Middle frontal gyrus (tissue), 1 donor: ENCODE results near the gene AIPL1.

Experiments used
- DNase-seq: peaks from one replicate; pipeline ENCODE4 v3.0.0-alpha.2; 2015; ENCODE audit warnings: low spot score; ENCODE audit errors: extremely low spot score

The AIPL1 gene

GRCh38 chr17:6449307-6449706 is 14.4 kb upstream of the AIPL1 start:
- DNase-seq: no peak

GRCh38 chr17:6448473-6448872 is 13.6 kb upstream of the AIPL1 start:
- DNase-seq: no peak

DNA sequence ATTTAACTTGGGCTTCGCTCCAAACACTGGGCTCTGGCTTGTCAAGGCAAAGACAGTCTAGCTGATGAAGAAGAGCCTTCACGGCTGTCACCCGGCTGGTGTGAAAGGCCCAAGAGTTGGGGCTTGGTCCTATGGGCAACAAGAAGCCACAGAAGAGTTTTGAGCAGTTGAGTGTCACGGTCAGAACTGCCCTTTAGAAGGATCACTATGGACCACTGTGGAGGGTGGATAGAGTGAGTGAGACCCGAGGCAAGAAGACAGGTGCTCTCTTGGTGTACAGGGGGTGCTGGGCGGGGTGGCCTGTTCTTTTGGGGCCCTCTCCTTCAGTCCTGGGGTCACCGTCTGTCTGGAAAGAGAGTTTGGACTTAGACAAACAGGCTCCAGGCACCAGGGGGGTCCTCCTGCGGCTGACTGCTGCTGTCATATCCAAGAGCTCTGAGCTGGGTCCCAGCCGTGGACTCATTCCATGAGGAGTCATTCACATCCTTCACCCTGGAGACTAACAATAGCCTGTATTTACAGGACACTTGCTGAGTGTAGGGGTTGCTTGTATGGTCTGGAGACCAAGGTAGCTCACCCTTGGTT is 11.7 kb upstream of the AIPL1 start:
- no peak for DNase-seq

DNA sequence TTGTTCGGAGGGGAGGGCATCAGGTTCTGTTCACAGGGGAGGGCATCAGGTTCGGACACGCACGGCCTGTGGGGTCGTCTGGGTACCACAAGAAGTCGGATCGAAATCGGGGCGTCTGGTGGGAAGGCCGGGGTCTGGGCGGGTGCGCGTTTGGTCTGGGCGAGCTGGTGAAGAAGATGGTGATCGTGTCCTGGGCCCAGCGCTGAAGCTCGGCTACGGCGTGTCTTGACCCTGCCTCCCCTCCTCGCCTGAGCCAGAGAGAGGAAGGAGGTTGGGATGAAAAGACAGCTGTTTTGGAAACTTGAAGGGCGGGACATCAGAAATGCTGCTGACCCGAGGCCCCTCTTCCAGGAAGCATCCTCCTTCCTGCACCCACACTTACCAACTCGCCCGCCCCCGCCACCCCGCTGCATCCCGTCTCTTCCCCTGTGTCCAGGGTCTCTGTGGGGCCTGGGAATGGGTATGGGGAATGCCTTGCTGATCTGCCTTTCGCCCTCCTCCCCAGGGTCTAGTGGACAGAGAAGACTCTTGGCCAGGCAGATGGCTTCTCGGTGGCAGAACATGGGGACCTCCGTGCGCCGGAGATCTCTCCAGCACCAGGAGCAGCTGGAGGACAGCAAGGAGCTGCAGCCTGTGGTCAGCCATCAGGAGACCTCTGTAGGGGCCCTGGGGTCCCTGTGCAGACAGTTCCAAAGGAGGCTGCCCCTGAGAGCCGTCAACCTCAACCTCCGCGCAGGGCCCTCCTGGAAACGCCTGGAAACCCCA is 9.8 kb upstream of the AIPL1 start:
- no peak for DNase-seq

GRCh38 chr17:6443692-6444570 is 9.0 kb upstream of the AIPL1 start, which contains the start of gene PIMREG:
PIMREG (plus strand) TSS chr17:6444455; CDS start chr17:6445111, 656 bp downstream.
- peak; percentile 81 for DNase-seq

DNA sequence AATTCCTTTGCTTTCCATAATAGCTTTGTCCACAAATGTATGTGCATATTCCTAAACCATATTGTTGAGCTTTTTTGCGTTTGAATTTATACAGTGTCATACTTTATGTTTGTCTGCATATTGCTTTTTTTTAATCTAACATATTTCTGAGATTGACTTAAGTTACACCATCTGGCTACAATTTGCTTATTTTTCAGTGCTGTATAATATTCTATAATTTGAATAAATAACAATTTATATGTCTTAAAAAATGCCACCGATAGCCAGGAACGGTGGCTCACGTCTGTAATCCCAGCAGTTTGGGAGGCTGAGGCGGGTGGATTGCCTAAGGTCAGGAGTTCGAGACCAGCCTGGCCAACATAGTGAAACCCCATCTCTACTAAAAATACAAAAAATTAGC is 7.9 kb upstream of the AIPL1 start:
- no peak for DNase-seq

- DNase-seq: no peak
These were observed 5.0 kb upstream of the AIPL1 start for GRCh38 chr17:6439951-6440350.

DNA sequence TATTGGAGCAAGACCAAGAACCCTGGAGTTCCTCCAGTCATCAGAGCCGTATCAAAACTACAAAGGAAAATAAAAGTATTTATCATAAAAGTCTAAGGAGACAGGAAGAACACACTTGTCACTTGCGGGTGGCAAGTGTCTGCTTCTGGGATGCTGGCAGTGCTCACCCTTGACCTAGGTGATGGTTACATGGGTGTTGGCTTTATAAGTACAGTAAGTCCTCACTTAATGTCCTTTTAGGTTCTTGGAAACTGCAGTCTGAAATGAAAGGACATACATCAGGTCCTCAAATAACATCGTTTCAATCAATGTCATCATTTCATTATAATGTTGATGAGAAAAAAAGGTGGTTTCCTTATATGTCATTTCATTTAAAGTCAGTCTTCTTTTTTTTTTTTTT is 3.0 kb upstream of the AIPL1 start:
- DNase-seq: no peak

- no peak for DNase-seq
These were observed 2.5 kb upstream of the AIPL1 start for GRCh38 chr17:6437466-6437865.

GRCh38 chr17:6435968-6436367 is 1.0 kb upstream of the AIPL1 start:
- peak; percentile 13 for DNase-seq

DNA sequence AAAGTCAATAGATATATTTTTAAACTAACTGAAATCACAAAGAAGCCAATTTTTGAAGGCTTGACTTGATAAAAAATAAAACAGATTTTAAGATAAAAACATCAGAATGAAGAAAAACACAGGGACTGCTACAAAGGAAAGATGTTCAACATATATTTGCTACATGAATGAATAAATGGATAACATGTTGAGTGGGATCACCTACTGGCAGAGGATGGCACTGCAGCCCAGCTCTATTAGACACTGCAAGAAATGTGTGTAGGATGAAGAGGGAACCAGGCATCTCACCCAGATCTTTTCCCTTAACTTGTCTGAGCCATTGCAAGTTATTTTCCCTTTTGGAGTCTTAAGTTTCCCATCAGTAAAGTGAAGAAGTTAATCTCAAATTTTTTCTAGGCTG is 4.2 kb downstream of the AIPL1 start:
- no peak for DNase-seq

GRCh38 chr17:6429266-6429665 is 5.7 kb downstream of the AIPL1 start:
- DNase-seq: no peak

GRCh38 chr17:6428207-6428965 is 6.5 kb downstream of the AIPL1 start:
- DNase-seq: no peak

DNA sequence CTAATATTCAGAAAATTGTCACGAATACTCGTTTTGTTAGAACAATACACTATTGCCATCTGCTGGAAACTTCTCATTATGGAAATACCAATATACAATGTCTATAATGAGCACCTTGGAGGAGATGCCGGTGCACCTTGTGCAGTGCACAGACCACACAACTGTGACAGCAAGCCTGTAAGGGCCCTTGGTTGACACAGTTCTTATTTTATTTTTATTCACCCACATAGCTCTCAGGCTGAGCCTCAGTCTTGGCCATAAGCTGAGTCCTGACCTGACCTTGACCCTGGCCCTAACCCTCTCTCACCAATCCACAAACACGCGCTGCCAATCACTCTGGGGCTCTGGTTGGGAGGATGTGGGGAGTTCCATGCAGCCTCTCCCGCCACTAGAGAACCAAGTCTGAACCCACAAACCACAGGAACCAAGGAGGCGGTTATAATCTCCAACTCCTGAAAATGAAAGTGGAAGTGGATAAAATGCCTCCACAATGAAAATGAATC is 7.6 kb downstream of the AIPL1 start:
- DNase-seq: no peak

- DNase-seq: no peak
These were observed 8.4 kb downstream of the AIPL1 start for GRCh38 chr17:6426356-6427101.

GRCh38 chr17:6425407-6425806 is 9.5 kb downstream of the AIPL1 start:
- DNase-seq: no peak

DNA sequence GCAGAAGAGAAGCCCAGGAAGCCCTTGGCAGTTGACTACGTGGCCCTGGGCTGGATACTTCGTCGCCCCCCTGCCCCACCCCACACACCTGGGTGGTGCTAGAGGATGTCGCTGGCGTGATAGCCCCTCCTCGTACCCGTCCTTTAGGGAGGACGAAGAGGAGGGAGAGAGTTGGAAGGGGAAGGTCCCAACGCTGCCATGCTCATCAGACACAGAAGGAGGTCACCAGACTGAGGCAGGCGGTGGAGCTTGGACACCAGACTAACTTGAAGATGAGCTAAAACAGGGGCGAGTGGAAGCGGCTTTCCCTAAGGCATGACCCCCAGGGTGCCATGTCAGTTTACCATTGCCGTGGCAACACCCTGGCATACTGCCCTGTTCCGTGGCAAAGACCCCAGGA is 11.0 kb downstream of the AIPL1 start:
- DNase-seq: no peak

- no peak for DNase-seq
These were observed 12.2 kb downstream of the AIPL1 start for GRCh38 chr17:6422654-6423241.

DNA sequence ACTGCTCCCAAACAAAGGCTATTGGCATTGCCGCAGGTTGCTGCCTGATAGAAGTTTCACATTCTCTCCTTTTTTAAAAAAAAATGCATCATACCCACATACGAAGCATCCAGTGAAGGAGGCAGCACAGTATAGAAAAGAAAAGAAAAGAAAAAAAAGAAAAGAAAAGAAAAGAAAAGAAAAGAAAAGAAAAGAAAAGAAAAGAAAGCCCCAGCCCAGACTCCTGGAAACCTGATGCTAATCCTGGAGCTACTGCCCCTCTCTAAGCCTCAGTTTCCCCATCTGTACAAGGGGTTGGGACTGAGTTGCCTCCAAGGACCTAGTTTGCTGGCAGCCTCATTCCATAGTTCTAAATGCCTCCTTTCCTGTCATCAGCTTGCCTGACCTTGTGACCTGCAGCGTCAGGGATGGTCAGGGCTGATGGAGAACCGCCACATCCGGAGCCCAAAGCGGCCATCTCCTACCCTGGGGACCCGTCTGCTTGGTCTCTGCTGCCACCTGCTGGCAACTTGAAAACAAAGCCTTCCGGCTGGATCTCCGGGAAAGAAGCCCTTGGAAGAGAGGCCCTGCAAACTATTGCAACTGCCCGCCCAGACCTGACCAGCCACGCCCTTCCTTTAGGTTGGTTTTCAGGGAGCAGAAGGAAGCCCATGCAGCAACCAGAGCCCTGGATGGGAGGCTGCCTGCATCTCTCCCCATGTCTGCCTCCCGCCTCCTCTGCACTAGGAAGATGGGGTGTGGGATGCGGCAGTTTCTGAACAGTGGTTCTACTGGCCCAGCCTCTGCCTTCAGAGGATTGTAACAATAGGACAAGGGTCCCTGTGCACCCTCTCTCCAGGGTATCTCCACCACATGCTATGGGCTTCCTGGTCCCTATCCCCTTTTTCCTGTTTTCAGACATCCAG is 13.0 kb downstream of the AIPL1 start:
- peak; percentile 67 for DNase-seq
